CD4-positive, alpha-beta memory T cell (primary cell): ENCODE data around the gene GAN. TPM values are rescaled to one million over a fixed set of nuclear protein-coding genes. Genes with fewer than 3 reads are reported as not detected.

Source experiments
- CTCF ChIA-PET: fragments of 350-600 bp; sonication (Branson Sonifier 250); formaldehyde crosslinking; loops from one replicate; lab custom pipeline; 2021; ENCODE audit warnings: inconsistent platforms; ENCODE audit not compliant: partially characterized antibody; lab: Charles Lee
- POLR2A ChIA-PET: fragments of 350-600 bp; sonication (Branson Sonifier 250); formaldehyde crosslinking; loops from one replicate; lab custom pipeline; 2021; ENCODE audit not compliant: partially characterized antibody; lab: Charles Lee
- DNase-seq, 5 donors: peaks; one replicate each; pipeline versions ENCODE4 v3.0.0 to v3.0.0-alpha.2; 2020 to 2022; ENCODE audit warnings: mixed read lengths in 1 of 5
- H3K27ac ChIP-seq: one replicate; pipeline ENCODE4 v1.7.0; 2013; ENCODE audit warnings: low read depth, low read length
- H3K27me3 ChIP-seq: 2 replicates; pipeline ENCODE4 v1.7.0; 2013; ENCODE audit warnings: mild to moderate bottlenecking, low read length, moderate library complexity; ENCODE audit not compliant: insufficient read depth
- H3K36me3 ChIP-seq: 2 replicates; pipeline ENCODE4 v1.7.0; 2013; ENCODE audit warnings: mild to moderate bottlenecking, low read length, moderate library complexity; ENCODE audit not compliant: insufficient read depth
- H3K4me1 ChIP-seq: 2 replicates; pipeline ENCODE4 v1.7.0; 2013; ENCODE audit warnings: mild to moderate bottlenecking, low read length, moderate library complexity; ENCODE audit not compliant: insufficient read depth
- H3K4me3 ChIP-seq, 2 donors: one replicate each; pipeline ENCODE4 v1.7.0; 2013; ENCODE audit warnings: low read length in 2 of 2, mild to moderate bottlenecking in 1 of 2
- H3K9me3 ChIP-seq, 2 donors: one replicate each; pipeline ENCODE4 v1.7.0; 2013; ENCODE audit warnings: low read length in 2 of 2, control low read depth in 1 of 2; ENCODE audit not compliant: control insufficient read depth in 1 of 2
- H3K27ac Mint-ChIP-seq, 7 donors: one replicate each; pipeline ENCODE4 v1.8.0; 2020 to 2021; ENCODE audit warnings: mixed read lengths in 7 of 7, mild to moderate bottlenecking in 6 of 7, inconsistent platforms in 3 of 7, moderate library complexity in 3 of 7
- H3K27me3 Mint-ChIP-seq, 2 donors: one replicate each; pipeline ENCODE4 v1.8.0; 2020 to 2021; ENCODE audit warnings: mixed read lengths in 2 of 2
- H3K36me3 Mint-ChIP-seq, 2 donors: one replicate each; pipeline ENCODE4 v1.8.0; 2020 to 2021; ENCODE audit warnings: mixed read lengths in 2 of 2, inconsistent platforms in 1 of 2, mild to moderate bottlenecking in 1 of 2
- H3K4me1 Mint-ChIP-seq, 4 donors: one replicate each; pipeline ENCODE4 v1.8.0; 2020 to 2021; ENCODE audit warnings: mixed read lengths in 4 of 4, mild to moderate bottlenecking in 1 of 4
- H3K4me3 Mint-ChIP-seq, 8 donors: one replicate each; pipeline ENCODE4 v1.8.0; 2020 to 2021; ENCODE audit warnings: mixed read lengths in 8 of 8, mild to moderate bottlenecking in 7 of 8, moderate library complexity in 6 of 8, inconsistent platforms in 3 of 8
- H3K9me3 Mint-ChIP-seq, 8 donors: one replicate each; pipeline ENCODE4 v1.8.0; 2020 to 2021; ENCODE audit warnings: mixed read lengths in 8 of 8, mild to moderate bottlenecking in 5 of 8, inconsistent platforms in 3 of 8, moderate library complexity in 1 of 8
- intact Hi-C: fragments of 100-400 bp; cut with micrococcal nuclease; formaldehyde crosslinking; loops from one replicate; pipeline ENCODE4 v1.15.1; 2023
- polyA plus RNA-seq, 2 donors: library from polyadenylated mRNA; unstranded; fragments of 300-500 nt; fragmentation: Illumina TruSeq; gene quantifications; one replicate each; pipeline ENCODE4 v1.2.3, GENCODE V29; 2021
- total RNA-seq, 2 experiments: library from RNA; stranded (reverse); gene quantifications; one replicate each; pipeline ENCODE4 v1.2.3, GENCODE V29; 2021

Gene GAN
- total and polyA plus RNA-seq, 4 experiments from 2014 or later: 0.97 to 10.8 (median 6.2) TPM

DNA sequence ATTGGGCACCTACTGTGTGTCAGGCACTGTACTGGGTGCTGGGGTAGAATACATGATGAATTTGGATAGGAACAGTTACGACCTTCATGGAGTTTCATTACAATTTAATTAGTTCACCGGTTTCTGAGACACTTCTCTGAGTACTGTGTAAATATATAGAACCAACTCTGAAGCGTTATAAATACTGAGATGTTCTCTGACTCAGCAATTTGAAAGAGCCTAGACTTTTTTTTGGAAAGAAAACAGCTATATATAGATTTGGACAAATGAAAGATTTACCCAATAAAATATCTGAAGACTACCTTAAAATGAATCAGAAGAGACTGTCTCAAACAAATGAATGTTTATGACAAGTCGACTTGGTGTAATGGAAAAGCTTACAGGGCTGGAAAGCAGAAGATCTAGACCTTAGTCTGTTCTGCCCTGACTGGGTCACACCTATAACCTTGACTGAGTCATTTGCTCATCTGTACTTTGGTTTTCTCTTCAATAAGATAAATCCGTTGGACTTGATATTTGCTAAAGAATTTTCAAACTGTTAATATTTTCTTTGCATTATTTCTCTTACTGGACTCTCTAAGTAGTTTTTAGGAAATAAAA lies 4.6 kb upstream of the GAN start:
- H3K4me1 Mint-ChIP-seq: peaks cover 27 to 40% (median 31%) of the 10 kb centered on the region in 4 donors
- peaks cover 0 to 9% of the 10 kb centered on the region in 2 donors for H3K36me3 Mint-ChIP-seq
- ChIA-PET CTCF (interaction anchor here (0.6 to 1.0 kb wide), 2 partner anchors 9 to 53 kb away, joined by 3 to 4 read pairs; no protein-coding TSS in a partner anchor), POLR2A (no interaction called here)
- no peaks in the 10 kb centered on the region for H3K9me3 ChIP-seq
- no peak overlapping the region for H3K27ac Mint-ChIP-seq
- peaks cover 0 to 3% (median 0%) of the 10 kb centered on the region in 8 donors for H3K9me3 Mint-ChIP-seq
- H3K4me1 ChIP-seq: peaks cover 18% of the 10 kb centered on the region
- no peak overlapping the region for H3K4me3 Mint-ChIP-seq
- intact Hi-C loops: loop anchor here (5.0 to 10.0 kb wide), 5 partner anchors 407 to 1345 kb away; partner anchors contain the start of genes CDYL2, DYNLRB2 and MPHOSPH6
- DNase-seq: no peak
- H3K27me3 Mint-ChIP-seq: no peaks in the 10 kb centered on the region
- no peaks in the 10 kb centered on the region for H3K36me3 ChIP-seq
- H3K4me3 ChIP-seq: no peak overlapping the region
- no peak overlapping the region for H3K27ac ChIP-seq
- H3K27me3 ChIP-seq: no peaks in the 10 kb centered on the region

DNA sequence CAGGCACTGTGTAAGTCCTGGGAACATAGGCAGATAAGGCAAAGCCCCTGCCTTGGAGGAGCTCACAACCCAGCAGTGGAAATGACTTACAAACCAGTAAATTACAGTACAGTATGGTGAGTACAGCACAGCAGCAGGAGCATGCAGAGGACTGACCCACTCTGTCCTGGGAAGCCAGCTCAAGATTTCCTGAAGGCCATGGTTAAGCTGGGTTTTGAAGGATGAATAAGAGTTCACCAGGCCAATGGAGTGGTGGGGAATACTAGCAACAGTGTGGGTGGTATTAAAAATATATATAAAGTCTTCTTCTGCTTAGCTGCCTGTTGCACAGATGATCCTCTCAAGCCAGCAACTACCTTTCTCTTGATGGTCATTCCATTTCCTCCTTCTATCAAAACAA lies 3.0 kb upstream of the GAN start:
- intact Hi-C loops: loop anchor here (5.0 to 10.0 kb wide), 5 partner anchors 406 to 1343 kb away; partner anchors contain the start of genes CDYL2, DYNLRB2 and MPHOSPH6
- Histone ChIP-seq H3K27me3 (no peaks in the 10 kb centered on the region), H3K9me3 (no peaks in the 10 kb centered on the region), H3K4me1 (peaks cover 25% of the 10 kb centered on the region), H3K36me3 (no peaks in the 10 kb centered on the region), H3K4me3 (no peak overlapping the region), H3K27ac (no peak overlapping the region)
- CTCF ChIA-PET: no interaction called here
- DNase-seq: no peak
- Mint-ChIP-seq H3K27ac (peak overlapping the region in 3 of 7 donors; percentile 58 to 81 (median 64)), H3K9me3 (peaks cover 0 to 3% (median 0%) of the 10 kb centered on the region in 8 donors), H3K36me3 (peaks cover 0 to 11% of the 10 kb centered on the region in 2 donors), H3K4me1 (peaks cover 30 to 46% (median 38%) of the 10 kb centered on the region in 4 donors), H3K4me3 (no peak overlapping the region), H3K27me3 (no peaks in the 10 kb centered on the region)
- POLR2A ChIA-PET: no interaction called here

DNA sequence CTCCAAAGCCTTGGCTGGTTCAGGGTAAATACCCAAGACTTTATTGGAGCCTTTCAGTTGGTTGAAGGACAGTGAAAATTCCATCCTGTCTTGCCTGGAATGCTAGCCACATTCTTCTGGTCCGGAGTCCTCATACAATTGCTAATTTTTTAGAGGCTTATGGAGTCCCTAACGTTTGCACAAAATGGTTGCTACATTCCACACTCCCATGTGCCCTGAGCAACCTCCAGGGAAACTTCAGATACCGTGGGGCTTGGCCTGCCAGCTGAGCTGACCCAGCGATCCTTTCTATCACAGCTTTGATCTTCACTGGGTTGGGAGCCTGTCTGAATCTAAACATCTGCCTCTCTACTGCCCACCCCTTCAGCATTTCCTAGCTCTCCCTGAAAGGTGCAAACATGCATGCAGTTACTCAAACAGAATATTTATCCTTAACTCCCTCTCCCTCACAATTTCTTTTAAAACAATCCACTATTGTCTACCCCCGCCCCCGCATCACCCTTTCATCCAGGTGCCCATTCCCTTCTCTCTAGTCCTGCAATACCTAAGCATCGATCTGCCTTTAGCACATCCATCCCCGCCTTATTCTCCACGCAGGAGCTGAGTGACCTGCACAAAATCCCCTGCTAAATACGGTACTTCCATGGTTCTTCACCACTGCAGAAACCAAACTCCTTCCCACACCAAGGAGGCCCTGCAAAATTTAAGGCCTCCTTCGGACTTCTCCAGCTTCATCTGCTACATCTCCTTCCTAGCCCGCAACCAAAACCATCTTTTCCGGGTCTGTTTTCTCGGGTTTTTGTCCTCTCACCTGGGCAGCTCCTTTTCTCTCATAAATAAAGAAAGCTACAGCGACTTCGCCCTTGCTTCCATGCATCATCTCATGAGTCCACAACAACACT lies 810 bp upstream of the GAN start:
- H3K27me3 Mint-ChIP-seq: no peaks in the 10 kb centered on the region
- POLR2A ChIA-PET: interaction anchor here (1.0 to 2.1 kb wide), 14 partner anchors 8 to 1712 kb away, joined by 3 to 9 read pairs (median 4); partner anchors contain the start of genes ATMIN, C16orf46, CENPN and CMC2
- H3K27ac ChIP-seq: peak overlapping the region; percentile 33
- peaks cover 0 to 11% of the 10 kb centered on the region in 2 donors for H3K36me3 Mint-ChIP-seq
- H3K27me3 ChIP-seq: no peaks in the 10 kb centered on the region
- H3K4me1 ChIP-seq: peaks cover 25% of the 10 kb centered on the region
- peak overlapping the region; percentile 89 to 99 (median 97) for H3K4me3 Mint-ChIP-seq
- H3K4me3 ChIP-seq: peak overlapping the region; percentile 86 to 93
- H3K9me3 ChIP-seq: no peaks in the 10 kb centered on the region
- peak in 1 of 5 donors; percentile 2 for DNase-seq
- H3K9me3 Mint-ChIP-seq: peaks cover 0 to 3% (median 0%) of the 10 kb centered on the region in 8 donors
- peak overlapping the region; percentile 85 to 98 (median 94) for H3K27ac Mint-ChIP-seq
- peaks cover 31 to 53% (median 43%) of the 10 kb centered on the region in 4 donors for H3K4me1 Mint-ChIP-seq
- no peaks in the 10 kb centered on the region for H3K36me3 ChIP-seq
- intact Hi-C loops: loop anchor here (1.0 to 10.0 kb wide), 7 partner anchors 218 to 1341 kb away; partner anchors contain the start of genes CDYL2, CMC2, DYNLRB2 and GCSH
- CTCF ChIA-PET: interaction anchor here (0.8 to 1.6 kb wide), 7 partner anchors 307 to 416 kb away, joined by 3 to 5 read pairs (median 4); no protein-coding TSS in a partner anchor

DNA sequence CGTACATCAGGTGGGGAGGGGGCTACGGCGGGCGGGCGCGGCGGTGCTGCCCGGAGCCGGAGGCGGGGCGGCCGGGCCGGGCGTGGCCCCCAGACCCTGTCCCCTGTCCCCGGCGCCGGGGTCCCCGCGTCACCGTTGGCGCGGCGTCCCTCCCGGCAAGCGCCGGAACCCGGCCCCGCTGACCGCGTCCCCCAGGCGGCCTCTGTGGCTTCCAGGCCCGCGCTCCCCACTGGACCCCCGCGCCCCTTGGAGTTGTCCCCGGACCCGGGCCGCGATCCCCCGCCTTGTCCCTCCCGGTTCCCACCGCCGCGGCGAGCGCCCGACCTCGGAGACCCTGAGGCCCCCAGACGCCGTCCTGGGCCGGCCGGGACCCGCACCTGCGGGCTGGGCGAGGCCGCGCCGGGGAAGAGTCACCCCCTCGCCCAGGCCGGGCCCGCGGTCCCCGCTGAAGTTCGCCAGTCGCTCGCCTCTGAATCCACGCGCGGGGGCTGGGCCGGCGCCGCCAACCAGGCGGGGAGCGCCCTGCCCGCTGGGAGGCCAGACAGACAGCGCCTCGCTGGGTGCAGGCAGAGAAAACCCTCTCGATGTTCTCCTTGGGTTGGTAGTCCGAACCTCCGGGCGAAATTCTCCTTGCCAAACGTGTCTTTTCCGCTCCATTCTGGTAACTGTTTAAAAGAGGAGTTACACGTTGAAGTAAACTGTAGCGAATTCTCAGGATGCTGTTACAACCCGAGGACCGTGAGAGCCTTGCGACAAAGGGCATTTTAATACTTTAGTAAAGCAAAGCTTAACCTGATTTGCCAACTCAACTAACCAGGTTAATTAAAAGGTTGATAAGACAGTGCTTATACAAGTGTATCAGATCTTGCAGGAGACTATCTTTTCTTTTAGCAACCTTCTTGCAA lies 761 bp downstream of the GAN start:
- peak overlapping the region; percentile 85 to 98 (median 92) for H3K4me3 Mint-ChIP-seq
- Histone ChIP-seq H3K4me1 (peaks cover 25% of the 10 kb centered on the region), H3K27me3 (no peaks in the 10 kb centered on the region), H3K4me3 (peak overlapping the region; percentile 39 to 86), H3K36me3 (no peaks in the 10 kb centered on the region), H3K27ac (peak overlapping the region; percentile 33), H3K9me3 (no peaks in the 10 kb centered on the region)
- H3K27me3 Mint-ChIP-seq: no peaks in the 10 kb centered on the region
- peaks cover 0 to 11% of the 10 kb centered on the region in 2 donors for H3K36me3 Mint-ChIP-seq
- peaks cover 34 to 53% (median 46%) of the 10 kb centered on the region in 4 donors for H3K4me1 Mint-ChIP-seq
- ChIA-PET CTCF (interaction anchor here (1.0 to 1.6 kb wide), 5 partner anchors 300 to 415 kb away, joined by 3 to 5 read pairs (median 3); no protein-coding TSS in a partner anchor), POLR2A (interaction anchor here (0.8 to 2.1 kb wide), 11 partner anchors 9 to 854 kb away, joined by 3 to 9 read pairs (median 4); partner anchors contain the start of genes ATMIN, C16orf46, CENPN and CMC2)
- intact Hi-C loops: loop anchor here (10.0 kb wide), 4 partner anchors 511 to 1339 kb away; partner anchors contain the start of genes CDYL2, DYNLRB2 and MPHOSPH6
- H3K9me3 Mint-ChIP-seq: peaks cover 0 to 3% (median 0%) of the 10 kb centered on the region in 8 donors
- DNase-seq: peak; percentile 26 to 44 (median 36)
- H3K27ac Mint-ChIP-seq: peak overlapping the region; percentile 82 to 94 (median 88)

DNA sequence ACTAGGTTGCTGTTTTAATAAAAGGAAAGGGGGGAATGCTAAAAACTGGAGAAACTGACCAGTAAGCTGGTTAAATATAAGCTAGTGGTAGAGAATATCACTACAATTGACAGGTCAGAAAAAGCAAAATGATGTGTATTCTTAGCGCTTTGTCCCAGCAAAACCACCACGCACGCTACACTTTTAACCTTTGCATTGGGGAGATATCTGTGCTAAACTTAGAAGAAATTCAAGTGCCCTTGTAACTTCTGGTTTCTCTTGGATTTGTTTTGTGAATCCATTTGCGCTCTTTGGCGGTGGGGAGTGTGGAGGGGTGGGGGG lies 1.4 kb downstream of the GAN start:
- Histone ChIP-seq H3K4me3 (peak overlapping the region; percentile 39 to 86), H3K27me3 (no peaks in the 10 kb centered on the region), H3K36me3 (no peaks in the 10 kb centered on the region), H3K9me3 (no peaks in the 10 kb centered on the region), H3K27ac (peak overlapping the region; percentile 33), H3K4me1 (peaks cover 25% of the 10 kb centered on the region)
- intact Hi-C loops: loop anchor here (10.0 kb wide), 4 partner anchors 511 to 1339 kb away; partner anchors contain the start of genes CDYL2, DYNLRB2 and MPHOSPH6
- peak overlapping the region; percentile 83 to 93 (median 90) for H3K4me3 Mint-ChIP-seq
- peaks cover 0 to 3% (median 0%) of the 10 kb centered on the region in 8 donors for H3K9me3 Mint-ChIP-seq
- no peak for DNase-seq
- H3K4me1 Mint-ChIP-seq: peaks cover 34 to 52% (median 45%) of the 10 kb centered on the region in 4 donors
- CTCF ChIA-PET: interaction anchor here (1.0 kb wide), 1 partner anchor 300 kb away, joined by 3 read pairs; no protein-coding TSS in a partner anchor
- peak overlapping the region in 5 of 7 donors; percentile 84 to 94 (median 93) for H3K27ac Mint-ChIP-seq
- H3K27me3 Mint-ChIP-seq: no peaks in the 10 kb centered on the region
- POLR2A ChIA-PET: interaction anchor here (0.8 kb wide), 1 partner anchor 72 kb away, joined by 3 read pairs; no protein-coding TSS in a partner anchor
- H3K36me3 Mint-ChIP-seq: peaks cover 0 to 11% of the 10 kb centered on the region in 2 donors

DNA sequence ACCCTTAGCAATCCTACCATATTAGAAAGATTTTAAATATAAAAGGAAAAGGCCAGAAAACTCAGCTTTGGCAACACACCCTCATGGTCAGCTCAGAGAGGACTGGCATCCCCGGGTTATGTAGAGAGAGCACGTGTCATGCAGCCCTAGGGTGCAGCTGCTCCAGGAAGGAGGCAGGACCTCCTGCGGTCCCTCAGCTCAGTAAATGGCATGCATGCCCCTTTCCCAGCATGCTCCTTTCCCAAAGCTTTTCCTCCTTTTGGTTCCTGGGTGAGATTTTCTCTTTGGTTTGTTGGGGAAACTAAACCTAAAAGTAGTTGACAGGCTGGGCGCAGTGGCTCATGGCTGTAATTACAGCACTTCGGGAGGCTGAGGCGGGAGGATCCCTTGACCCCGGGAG lies 3.9 kb downstream of the GAN start:
- Histone ChIP-seq H3K36me3 (no peaks in the 10 kb centered on the region), H3K4me3 (no peak overlapping the region), H3K27ac (no peak overlapping the region), H3K4me1 (peaks cover 13% of the 10 kb centered on the region), H3K27me3 (no peaks in the 10 kb centered on the region), H3K9me3 (no peaks in the 10 kb centered on the region)
- Mint-ChIP-seq H3K9me3 (no peaks in the 10 kb centered on the region), H3K4me3 (no peak overlapping the region), H3K36me3 (peaks cover 0 to 14% of the 10 kb centered on the region in 2 donors), H3K27ac (no peak overlapping the region), H3K4me1 (peaks cover 23 to 44% (median 26%) of the 10 kb centered on the region in 4 donors), H3K27me3 (no peaks in the 10 kb centered on the region)
- intact Hi-C loops: loop anchor here (10.0 kb wide), 4 partner anchors 514 to 1336 kb away; partner anchors contain the start of genes CDYL2, DYNLRB2 and MPHOSPH6
- ChIA-PET CTCF (no interaction called here), POLR2A (no interaction called here)
- DNase-seq: no peak
